SK-N-SH (cell line): ENCODE measurements around the gene CD300LG.

Source experiments
- CTCF ChIP-seq: fragments of 200-600 bp; sonication (generic); IDR thresholded peaks from 2 replicates; pipeline ENCODE4 v1.6.1; 2017; ENCODE audit warnings: antibody characterized with exemption, mild to moderate bottlenecking, moderate library complexity
- EZH2phosphoT487 ChIP-seq: fragments of 200-600 bp; sonication (generic); IDR thresholded peaks from 2 replicates; pipeline ENCODE4 v1.6.1; 2017; ENCODE audit warnings: low read depth, mixed run types, mild to moderate bottlenecking, antibody characterized with exemption, moderate library complexity, borderline replicate concordance
- MXI1 ChIP-seq: IDR thresholded peaks from 2 replicates; pipeline ENCODE4 v1.6.1; 2012; ENCODE audit warnings: mild to moderate bottlenecking, low read depth, low read length, improper control_type of control experiment
- REST ChIP-seq: IDR thresholded peaks from 2 replicates; pipeline ENCODE4 v1.6.1; 2012; ENCODE audit warnings: mild to moderate bottlenecking, low read depth, low read length, moderate library complexity
- SIN3A ChIP-seq: IDR thresholded peaks from 2 replicates; pipeline ENCODE4 v1.6.1; 2012; ENCODE audit warnings: low read depth, mild to moderate bottlenecking, low read length, moderate library complexity, borderline replicate concordance
- TF ChIP-seq, protein P1 (sequence below): IDR thresholded peaks from 2 replicates; pipeline ENCODE4 v1.4.0; 2012; ENCODE audit warnings: low read depth

GRCh38 chr17:43873815-43874214 lies 26.8 kb downstream of the CD300LG start:
- TF ChIP-seq CTCF = no peak
- TF ChIP-seq EZH2phosphoT487 = no peak
- TF ChIP-seq, protein P1, sequence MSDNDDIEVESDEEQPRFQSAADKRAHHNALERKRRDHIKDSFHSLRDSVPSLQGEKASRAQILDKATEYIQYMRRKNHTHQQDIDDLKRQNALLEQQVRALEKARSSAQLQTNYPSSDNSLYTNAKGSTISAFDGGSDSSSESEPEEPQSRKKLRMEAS = no peak
- TF ChIP-seq MXI1 = no peak
- no peak for TF ChIP-seq REST
- TF ChIP-seq SIN3A = no peak
